CD4-positive, alpha-beta memory T cell (primary cell): ENCODE results near the gene WDR41. TPM values are rescaled to one million over a fixed set of nuclear protein-coding genes. Genes with fewer than 3 reads are reported as not detected.
"Not testable (repeated sequence)": the region's sequence is repeated elsewhere in the genome, so short reads cannot be mapped to it uniquely, and the experiment has no call there.

ENCODE experiments used
- CTCF ChIA-PET: fragments of 350-600 bp; sonication (Branson Sonifier 250); formaldehyde crosslinking; loops from one replicate; lab custom pipeline; 2021; ENCODE audit warnings: inconsistent platforms; ENCODE audit not compliant: partially characterized antibody; lab: Charles Lee
- POLR2A ChIA-PET: fragments of 350-600 bp; sonication (Branson Sonifier 250); formaldehyde crosslinking; loops from one replicate; lab custom pipeline; 2021; ENCODE audit not compliant: partially characterized antibody; lab: Charles Lee
- DNase-seq, 5 donors: peaks; one replicate each; pipeline versions ENCODE4 v3.0.0 to v3.0.0-alpha.2; 2020 to 2022; ENCODE audit warnings: mixed read lengths in 1 of 5
- H3K27ac ChIP-seq: one replicate; pipeline ENCODE4 v1.7.0; 2013; ENCODE audit warnings: low read depth, low read length
- H3K27me3 ChIP-seq: 2 replicates; pipeline ENCODE4 v1.7.0; 2013; ENCODE audit warnings: mild to moderate bottlenecking, low read length, moderate library complexity; ENCODE audit not compliant: insufficient read depth
- H3K36me3 ChIP-seq: 2 replicates; pipeline ENCODE4 v1.7.0; 2013; ENCODE audit warnings: mild to moderate bottlenecking, low read length, moderate library complexity; ENCODE audit not compliant: insufficient read depth
- H3K4me1 ChIP-seq: 2 replicates; pipeline ENCODE4 v1.7.0; 2013; ENCODE audit warnings: mild to moderate bottlenecking, low read length, moderate library complexity; ENCODE audit not compliant: insufficient read depth
- H3K4me3 ChIP-seq, 2 donors: one replicate each; pipeline ENCODE4 v1.7.0; 2013; ENCODE audit warnings: low read length in 2 of 2, mild to moderate bottlenecking in 1 of 2
- H3K9me3 ChIP-seq, 2 donors: one replicate each; pipeline ENCODE4 v1.7.0; 2013; ENCODE audit warnings: low read length in 2 of 2, control low read depth in 1 of 2; ENCODE audit not compliant: control insufficient read depth in 1 of 2
- H3K27ac Mint-ChIP-seq, 7 donors: one replicate each; pipeline ENCODE4 v1.8.0; 2020 to 2021; ENCODE audit warnings: mixed read lengths in 7 of 7, mild to moderate bottlenecking in 6 of 7, inconsistent platforms in 3 of 7, moderate library complexity in 3 of 7
- H3K27me3 Mint-ChIP-seq, 2 donors: one replicate each; pipeline ENCODE4 v1.8.0; 2020 to 2021; ENCODE audit warnings: mixed read lengths in 2 of 2
- H3K36me3 Mint-ChIP-seq, 2 donors: one replicate each; pipeline ENCODE4 v1.8.0; 2020 to 2021; ENCODE audit warnings: mixed read lengths in 2 of 2, inconsistent platforms in 1 of 2, mild to moderate bottlenecking in 1 of 2
- H3K4me1 Mint-ChIP-seq, 4 donors: one replicate each; pipeline ENCODE4 v1.8.0; 2020 to 2021; ENCODE audit warnings: mixed read lengths in 4 of 4, mild to moderate bottlenecking in 1 of 4
- H3K4me3 Mint-ChIP-seq, 8 donors: one replicate each; pipeline ENCODE4 v1.8.0; 2020 to 2021; ENCODE audit warnings: mixed read lengths in 8 of 8, mild to moderate bottlenecking in 7 of 8, moderate library complexity in 6 of 8, inconsistent platforms in 3 of 8
- H3K9me3 Mint-ChIP-seq, 8 donors: one replicate each; pipeline ENCODE4 v1.8.0; 2020 to 2021; ENCODE audit warnings: mixed read lengths in 8 of 8, mild to moderate bottlenecking in 5 of 8, inconsistent platforms in 3 of 8, moderate library complexity in 1 of 8
- intact Hi-C: fragments of 100-400 bp; cut with micrococcal nuclease; formaldehyde crosslinking; loops from one replicate; pipeline ENCODE4 v1.15.1; 2023
- polyA plus RNA-seq, 2 donors: library from polyadenylated mRNA; unstranded; fragments of 300-500 nt; fragmentation: Illumina TruSeq; gene quantifications; one replicate each; pipeline ENCODE4 v1.2.3, GENCODE V29; 2021
- total RNA-seq, 2 experiments: library from RNA; stranded (reverse); gene quantifications; one replicate each; pipeline ENCODE4 v1.2.3, GENCODE V29; 2021

WDR41 gene
- total and polyA plus RNA-seq, 4 experiments from 2014 or later = 5.3 to 14.0 (median 10.6) TPM

DNA sequence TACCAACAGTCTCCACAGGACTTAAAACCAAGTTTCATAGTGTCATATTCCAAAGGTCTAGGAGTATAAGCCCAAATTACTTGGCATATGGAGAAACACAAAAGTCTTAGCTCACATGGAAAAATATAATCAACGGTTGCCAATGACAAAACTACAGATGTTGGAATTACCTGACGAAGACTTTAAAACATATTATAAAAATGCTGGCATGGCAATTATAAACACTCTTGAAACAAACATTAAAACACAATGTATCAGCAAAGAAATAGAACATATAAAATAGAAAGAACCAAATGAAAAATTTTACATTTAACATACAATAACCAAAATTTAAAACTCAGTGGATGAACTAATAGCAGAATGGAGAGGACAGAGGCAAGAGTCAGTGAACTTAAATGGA is 7.9 kb upstream of the WDR41 start:
- Histone ChIP-seq H3K36me3 (no peaks in the 10 kb centered on the region), H3K9me3 (no peaks in the 10 kb centered on the region), H3K4me3 (no peak overlapping the region), H3K27me3 (no peaks in the 10 kb centered on the region), H3K4me1 (no peaks in the 10 kb centered on the region), H3K27ac (no peak overlapping the region)
- Mint-ChIP-seq H3K27me3 (peaks cover 24 to 35% of the 10 kb centered on the region in 2 donors), H3K27ac (no peak overlapping the region), H3K4me1 (no peaks in the 10 kb centered on the region), H3K9me3 (peaks cover 0 to 20% (median 10%) of the 10 kb centered on the region in 8 donors), H3K36me3 (peaks cover 2 to 5% of the 10 kb centered on the region in 2 donors), H3K4me3 (no peak overlapping the region)
- intact Hi-C loops = no loop called here
- ChIA-PET POLR2A (no interaction called here), CTCF (no interaction called here)
- DNase-seq = no peak

DNA sequence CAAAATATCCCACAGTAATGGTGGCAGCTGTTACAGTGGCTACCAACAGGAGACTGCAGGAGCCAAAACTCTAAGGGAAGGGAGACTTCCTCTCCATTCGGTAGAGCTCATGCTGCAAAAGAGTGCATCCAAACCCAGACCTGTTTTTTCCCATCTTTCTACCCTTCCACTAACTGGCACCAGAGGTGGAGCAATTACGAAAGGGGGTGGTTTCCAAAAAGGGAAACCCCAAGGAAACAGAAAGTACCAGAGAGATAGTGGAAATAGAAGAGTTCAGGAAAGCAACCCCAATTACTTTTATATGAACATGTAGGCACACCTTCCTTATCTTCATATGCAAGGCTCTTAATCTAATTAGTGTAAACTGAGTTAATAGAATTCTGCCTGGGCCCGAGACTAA is 7.3 kb upstream of the WDR41 start:
- Histone ChIP-seq H3K4me3 (no peak overlapping the region), H3K27me3 (no peaks in the 10 kb centered on the region), H3K36me3 (no peaks in the 10 kb centered on the region), H3K27ac (no peak overlapping the region), H3K4me1 (no peaks in the 10 kb centered on the region), H3K9me3 (no peaks in the 10 kb centered on the region)
- Mint-ChIP-seq H3K4me3 (no peak overlapping the region), H3K4me1 (no peaks in the 10 kb centered on the region), H3K27me3 (peaks cover 28 to 34% of the 10 kb centered on the region in 2 donors), H3K27ac (no peak overlapping the region), H3K9me3 (peaks cover 0 to 19% (median 10%) of the 10 kb centered on the region in 8 donors), H3K36me3 (peaks cover 2 to 5% of the 10 kb centered on the region in 2 donors)
- CTCF ChIA-PET = no interaction called here
- POLR2A ChIA-PET = no interaction called here
- intact Hi-C loops = no loop called here
- no peak for DNase-seq

DNA sequence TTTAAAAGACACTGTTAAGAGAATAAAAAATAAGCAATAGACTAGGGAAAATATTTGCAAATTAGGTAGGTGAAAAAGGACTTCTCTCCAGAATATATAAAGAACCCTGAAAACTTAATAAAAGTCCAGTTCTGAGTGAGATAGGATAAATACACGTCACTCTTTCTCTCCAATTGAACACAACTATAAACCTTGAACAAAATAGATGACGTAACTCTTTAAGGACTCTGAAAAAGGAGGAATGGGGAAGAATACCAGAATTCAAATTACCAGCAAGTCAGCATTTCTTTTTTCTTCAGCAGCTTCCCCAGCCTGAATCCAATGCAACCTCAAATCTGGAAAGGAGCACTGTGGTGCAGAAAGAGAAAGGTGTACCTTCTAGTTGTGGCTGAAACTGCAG is 6.8 kb upstream of the WDR41 start:
- DNase-seq = no peak
- Histone ChIP-seq H3K36me3 (no peaks in the 10 kb centered on the region), H3K27ac (no peak overlapping the region), H3K9me3 (no peaks in the 10 kb centered on the region), H3K27me3 (no peaks in the 10 kb centered on the region), H3K4me1 (no peaks in the 10 kb centered on the region), H3K4me3 (no peak overlapping the region)
- intact Hi-C loops = no loop called here
- ChIA-PET CTCF (no interaction called here), POLR2A (no interaction called here)
- Mint-ChIP-seq H3K27ac (no peak overlapping the region), H3K27me3 (peaks cover 26 to 34% of the 10 kb centered on the region in 2 donors), H3K4me1 (no peaks in the 10 kb centered on the region), H3K4me3 (no peak overlapping the region), H3K9me3 (peaks cover 0 to 19% (median 10%) of the 10 kb centered on the region in 8 donors), H3K36me3 (peaks cover 2 to 5% of the 10 kb centered on the region in 2 donors)

DNA sequence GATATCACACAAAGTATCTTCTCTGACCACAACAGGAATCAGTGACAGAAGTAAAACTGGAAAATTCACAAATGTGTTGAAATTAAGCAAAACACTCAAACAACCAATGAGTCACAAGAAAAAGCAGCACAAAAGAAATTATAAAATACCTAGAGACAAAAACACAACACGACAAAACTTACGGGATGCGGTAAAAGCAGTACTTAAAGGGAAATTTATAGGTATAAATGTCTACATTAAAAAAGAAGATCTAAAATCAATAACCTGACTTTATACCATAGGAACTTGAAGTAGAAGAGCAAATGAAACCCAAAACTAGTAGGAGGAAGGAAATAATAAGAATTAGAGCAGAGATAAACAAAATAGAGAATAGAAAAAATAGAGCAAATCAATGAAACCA is 2.8 kb upstream of the WDR41 start:
- Mint-ChIP-seq H3K4me1 (peaks cover 9 to 14% (median 10%) of the 10 kb centered on the region in 4 donors), H3K36me3 (peaks cover 0 to 3% of the 10 kb centered on the region in 2 donors), H3K9me3 (peaks cover 0 to 3% (median 0%) of the 10 kb centered on the region in 8 donors), H3K4me3 (peak overlapping the region in 3 of 8 donors; percentile 7 to 60 (median 21)), H3K27me3 (peaks cover 12 to 14% of the 10 kb centered on the region in 2 donors), H3K27ac (no peak overlapping the region)
- no peak overlapping the region for H3K4me3 ChIP-seq
- no peaks in the 10 kb centered on the region for H3K9me3 ChIP-seq
- POLR2A ChIA-PET = no interaction called here
- H3K36me3 ChIP-seq = no peaks in the 10 kb centered on the region
- DNase-seq = no peak
- intact Hi-C loops = loop anchor here (5.0 kb wide), 2 partner anchors 282 to 867 kb away; partner anchors contain the start of genes SCAMP1 and TBCA
- H3K27me3 ChIP-seq = no peaks in the 10 kb centered on the region
- peaks cover 7% of the 10 kb centered on the region for H3K4me1 ChIP-seq
- H3K27ac ChIP-seq = no peak overlapping the region
- CTCF ChIA-PET = interaction anchor here (0.5 kb wide), 1 partner anchor 117 kb away, joined by 3 read pairs; no protein-coding TSS in a partner anchor

DNA sequence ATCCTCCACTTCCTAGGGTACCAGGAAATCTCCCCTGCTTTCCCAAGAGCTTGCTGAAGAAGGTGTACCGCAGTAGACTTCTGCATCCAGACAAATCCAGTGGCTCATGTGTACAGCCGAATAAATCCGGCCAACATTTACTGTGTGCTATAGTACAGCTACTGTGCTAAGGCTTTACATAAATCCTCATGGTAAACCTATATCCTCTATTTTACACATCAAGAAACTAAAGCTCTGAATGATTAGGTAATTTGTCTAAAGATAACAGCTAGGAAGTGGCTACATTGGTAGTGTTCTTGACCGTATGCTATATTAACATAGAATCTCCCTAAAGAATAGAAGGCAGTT is 511 bp upstream of the WDR41 start:
- Mint-ChIP-seq H3K4me3 (peak overlapping the region; percentile 85 to 93 (median 91)), H3K9me3 (no peaks in the 10 kb centered on the region), H3K27me3 (peaks cover 10 to 14% of the 10 kb centered on the region in 2 donors), H3K27ac (peak overlapping the region; percentile 47 to 94 (median 91)), H3K36me3 (peaks cover 0 to 3% of the 10 kb centered on the region in 2 donors), H3K4me1 (peaks cover 9 to 14% (median 10%) of the 10 kb centered on the region in 4 donors)
- Histone ChIP-seq H3K4me3 (peak overlapping the region in 1 of 2 donors; percentile 91), H3K36me3 (no peaks in the 10 kb centered on the region), H3K9me3 (no peaks in the 10 kb centered on the region), H3K27me3 (no peaks in the 10 kb centered on the region), H3K4me1 (peaks cover 7% of the 10 kb centered on the region), H3K27ac (no peak overlapping the region)
- DNase-seq = no peak
- POLR2A ChIA-PET = interaction anchor here (0.6 to 2.0 kb wide), 6 partner anchors 9 to 868 kb away, joined by 3 to 12 read pairs (median 8); partner anchors contain the start of genes AGGF1, AP3B1 and SCAMP1
- CTCF ChIA-PET = interaction anchor here (0.6 to 2.9 kb wide), 32 partner anchors 9 to 1855 kb away, joined by 3 to 46 read pairs (median 4); partner anchors contain the start of gene AGGF1
- intact Hi-C loops = loop anchor here (1.0 to 5.0 kb wide), 6 partner anchors 285 to 870 kb away; partner anchors contain the start of genes AGGF1, AP3B1, SCAMP1 and TBCA

DNA sequence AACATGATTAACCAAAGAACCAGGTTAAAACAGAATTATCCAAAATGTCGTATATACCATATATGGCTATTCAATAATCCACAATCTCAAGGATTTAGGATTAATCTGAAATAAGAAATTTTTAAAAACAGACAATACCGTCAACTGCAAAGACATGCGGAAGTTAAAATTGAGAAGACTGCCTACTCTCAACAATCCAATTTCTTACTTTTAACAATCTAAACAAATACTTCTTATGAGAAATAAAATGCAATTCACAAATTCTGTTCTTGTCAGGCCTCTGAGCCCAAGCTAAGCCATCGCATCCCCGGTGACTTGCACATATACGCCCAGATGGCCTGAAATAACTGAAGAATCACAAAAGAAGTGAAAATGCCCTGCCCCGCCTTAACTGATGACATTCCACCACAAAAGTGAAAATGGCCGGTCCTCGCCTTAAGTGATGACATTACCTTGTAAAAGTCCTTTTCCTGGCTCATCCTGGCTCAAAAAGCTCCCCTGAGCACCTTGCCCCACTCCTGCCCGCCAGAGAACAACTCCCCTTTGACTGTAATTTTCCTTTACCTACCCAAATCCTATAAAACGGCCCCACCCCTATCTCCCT is 1.3 kb downstream of the WDR41 start:
- H3K9me3 Mint-ChIP-seq, H3K9me3 ChIP-seq, H3K27me3 Mint-ChIP-seq, H3K36me3 ChIP-seq, H3K27ac ChIP-seq, H3K4me1 ChIP-seq, H3K36me3 Mint-ChIP-seq, H3K27me3 ChIP-seq: not testable (repeated sequence)
- Mint-ChIP-seq H3K4me1 (peaks cover 9 to 14% (median 10%) of the 10 kb centered on the region in 4 donors), H3K27ac (peak overlapping the region; percentile 52 to 90 (median 77)), H3K4me3 (peak overlapping the region; percentile 82 to 95 (median 91))
- CTCF ChIA-PET = interaction anchor here (2.1 to 2.9 kb wide), 5 partner anchors 8 to 623 kb away, joined by 7 to 46 read pairs (median 18); no protein-coding TSS in a partner anchor
- peak in 2 of 5 donors; percentile 1 to 2 for DNase-seq
- POLR2A ChIA-PET = interaction anchor here (1.9 to 2.0 kb wide), 2 partner anchors 346 to 804 kb away, joined by 8 to 10 read pairs; partner anchors contain the start of gene AP3B1
- peak overlapping the region in 1 of 2 donors; percentile 91 for H3K4me3 ChIP-seq
- intact Hi-C loops = loop anchor here (2.0 to 5.0 kb wide), 3 partner anchors 286 to 871 kb away; partner anchors contain the start of genes SCAMP1, TBCA and ZBED3

DNA sequence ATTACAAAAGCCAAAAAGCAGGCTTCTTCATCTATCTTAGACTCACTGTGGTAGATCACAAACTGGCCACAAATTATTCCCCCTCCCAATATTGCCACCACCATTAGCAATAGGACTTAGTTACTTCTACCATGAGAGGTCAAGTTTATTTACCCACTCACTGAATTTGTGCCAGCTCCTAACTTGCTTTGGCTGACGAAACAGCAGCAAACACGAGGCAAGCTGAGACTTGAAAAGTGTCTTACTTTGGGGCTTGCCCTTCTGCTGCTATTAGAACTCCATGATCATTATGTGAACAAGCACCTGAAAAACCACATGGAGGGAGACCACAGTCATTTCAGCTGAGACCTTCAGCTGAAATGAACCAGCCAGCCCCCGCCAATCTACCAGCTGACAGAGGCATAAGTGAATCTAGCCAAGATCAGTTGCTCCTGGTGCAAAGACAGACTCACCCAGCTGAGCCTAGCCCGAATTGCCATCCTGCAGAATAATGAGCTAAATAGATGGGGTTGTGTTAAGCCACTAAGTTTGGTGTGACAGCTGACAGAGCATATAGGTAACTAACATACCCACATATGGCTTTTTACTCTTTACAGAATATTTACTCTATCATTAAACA is 5.7 kb downstream of the WDR41 start:
- ChIA-PET CTCF (no interaction called here), POLR2A (no interaction called here)
- Histone ChIP-seq H3K36me3 (no peaks in the 10 kb centered on the region), H3K4me3 (no peak overlapping the region), H3K9me3 (no peaks in the 10 kb centered on the region), H3K4me1 (peaks cover 3% of the 10 kb centered on the region), H3K27ac (no peak overlapping the region), H3K27me3 (no peaks in the 10 kb centered on the region)
- DNase-seq = no peak
- no peaks in the 10 kb centered on the region for H3K9me3 Mint-ChIP-seq
- H3K27me3 Mint-ChIP-seq = no peaks in the 10 kb centered on the region
- no peak overlapping the region for H3K4me3 Mint-ChIP-seq
- H3K4me1 Mint-ChIP-seq = peaks cover 7 to 9% (median 8%) of the 10 kb centered on the region in 4 donors
- H3K36me3 Mint-ChIP-seq = peaks cover 12 to 23% of the 10 kb centered on the region in 2 donors
- no peak overlapping the region for H3K27ac Mint-ChIP-seq
- intact Hi-C loops = no loop called here
